ENCODE data around the gene MLYCD. TPM values are rescaled to one million over a fixed set of nuclear protein-coding genes. Genes with fewer than 3 reads are reported as not detected.

Gene MLYCD
- total RNA-seq, 1 donor from 2014 or later, result 50.4 TPM

- no peak overlapping the region for H3K4me3 ChIP-seq
- no peaks in the 10 kb centered on the region for H3K4me1 ChIP-seq
- intact Hi-C loops (cut with micrococcal nuclease), result no loop called here
- H3K27me3 ChIP-seq (ENCODE audit: low read depth), result peaks cover 7% of the 10 kb centered on the region
- H3K27ac ChIP-seq (replicated peaks), result no peak overlapping the region
- no peak for DNase-seq
- H3K36me3 ChIP-seq, result no peaks in the 10 kb centered on the region
- TF ChIP-seq, protein P1, sequence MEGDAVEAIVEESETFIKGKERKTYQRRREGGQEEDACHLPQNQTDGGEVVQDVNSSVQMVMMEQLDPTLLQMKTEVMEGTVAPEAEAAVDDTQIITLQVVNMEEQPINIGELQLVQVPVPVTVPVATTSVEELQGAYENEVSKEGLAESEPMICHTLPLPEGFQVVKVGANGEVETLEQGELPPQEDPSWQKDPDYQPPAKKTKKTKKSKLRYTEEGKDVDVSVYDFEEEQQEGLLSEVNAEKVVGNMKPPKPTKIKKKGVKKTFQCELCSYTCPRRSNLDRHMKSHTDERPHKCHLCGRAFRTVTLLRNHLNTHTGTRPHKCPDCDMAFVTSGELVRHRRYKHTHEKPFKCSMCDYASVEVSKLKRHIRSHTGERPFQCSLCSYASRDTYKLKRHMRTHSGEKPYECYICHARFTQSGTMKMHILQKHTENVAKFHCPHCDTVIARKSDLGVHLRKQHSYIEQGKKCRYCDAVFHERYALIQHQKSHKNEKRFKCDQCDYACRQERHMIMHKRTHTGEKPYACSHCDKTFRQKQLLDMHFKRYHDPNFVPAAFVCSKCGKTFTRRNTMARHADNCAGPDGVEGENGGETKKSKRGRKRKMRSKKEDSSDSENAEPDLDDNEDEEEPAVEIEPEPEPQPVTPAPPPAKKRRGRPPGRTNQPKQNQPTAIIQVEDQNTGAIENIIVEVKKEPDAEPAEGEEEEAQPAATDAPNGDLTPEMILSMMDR (IDR thresholded peaks at IDR 0.05; ENCODE audit: borderline replicate concordance), result no peak
- H3K9me3 ChIP-seq (replicated peaks), result peaks cover 8% of the 10 kb centered on the region
Measured at GRCh38 chr16:83863682-83864081, 35.2 kb upstream of the MLYCD start.

DNA sequence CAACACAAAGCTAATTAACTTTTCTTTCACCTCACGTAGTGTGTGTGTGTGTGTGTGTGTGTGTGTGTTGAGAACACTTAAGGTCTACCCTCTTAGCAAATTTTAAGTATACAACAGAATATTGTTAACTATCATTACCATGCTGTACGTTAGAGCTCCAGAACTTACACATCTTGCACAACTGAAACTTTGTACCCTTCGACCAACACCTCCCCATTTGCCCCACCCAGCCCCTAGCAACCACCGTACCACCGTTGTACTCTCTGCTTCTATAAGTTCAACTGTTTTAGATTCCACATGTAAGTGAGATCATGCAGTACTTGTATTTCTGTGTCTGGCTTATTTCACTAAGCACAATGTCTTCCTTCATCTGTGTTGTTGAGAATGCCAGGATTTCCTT lies 28.1 kb upstream of the MLYCD start:
- TF ChIP-seq, protein P1 (IDR thresholded peaks at IDR 0.05; ENCODE audit: borderline replicate concordance), result no peak
- Histone ChIP-seq H3K27ac (replicated peaks) (no peak overlapping the region), H3K36me3 (no peaks in the 10 kb centered on the region), H3K4me1 (no peaks in the 10 kb centered on the region), H3K4me3 (no peak overlapping the region), H3K27me3 (ENCODE audit: low read depth) (peaks cover 25% of the 10 kb centered on the region), H3K9me3 (replicated peaks) (peaks cover 8% of the 10 kb centered on the region)
- intact Hi-C loops (cut with micrococcal nuclease), result loop anchor here (10.0 kb wide), 1 partner anchor 46 kb away; no protein-coding TSS in a partner anchor
- DNase-seq, result no peak

DNA sequence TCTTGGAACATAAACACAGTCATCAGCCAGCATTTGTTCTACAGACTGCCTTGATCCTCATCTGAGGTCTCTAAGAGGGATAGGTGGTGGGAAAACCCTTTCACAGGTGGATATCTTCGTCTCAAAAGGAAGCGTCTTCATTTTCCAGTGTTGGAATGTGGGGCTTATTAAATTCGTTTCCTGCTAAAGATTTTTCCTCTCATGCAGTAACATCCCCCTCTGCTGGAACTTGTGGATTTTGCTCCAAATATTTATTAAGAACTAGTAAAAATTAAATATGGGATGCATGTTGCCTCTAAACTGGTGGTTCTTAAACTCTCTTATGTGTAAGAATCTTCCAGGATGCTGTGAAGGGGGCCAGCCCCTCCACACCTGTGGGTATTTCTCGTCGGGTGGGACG lies 20.1 kb upstream of the MLYCD start:
- H3K36me3 ChIP-seq, result no peaks in the 10 kb centered on the region
- no peaks in the 10 kb centered on the region for H3K9me3 ChIP-seq (replicated peaks)
- TF ChIP-seq, protein P1 (IDR thresholded peaks at IDR 0.05; ENCODE audit: borderline replicate concordance), result peak; percentile 58
- no peak overlapping the region for H3K27ac ChIP-seq (replicated peaks)
- peaks cover 35% of the 10 kb centered on the region for H3K27me3 ChIP-seq (ENCODE audit: low read depth)
- intact Hi-C loops (cut with micrococcal nuclease), result loop anchor here (10.0 kb wide), 1 partner anchor 54 kb away; no protein-coding TSS in a partner anchor
- no peak overlapping the region for H3K4me3 ChIP-seq
- DNase-seq, result no peak
- H3K4me1 ChIP-seq, result no peaks in the 10 kb centered on the region

- H3K9me3 ChIP-seq (replicated peaks), result no peaks in the 10 kb centered on the region
Measured at GRCh38 chr16:83882163-83882885, 16.6 kb upstream of the MLYCD start.

DNA sequence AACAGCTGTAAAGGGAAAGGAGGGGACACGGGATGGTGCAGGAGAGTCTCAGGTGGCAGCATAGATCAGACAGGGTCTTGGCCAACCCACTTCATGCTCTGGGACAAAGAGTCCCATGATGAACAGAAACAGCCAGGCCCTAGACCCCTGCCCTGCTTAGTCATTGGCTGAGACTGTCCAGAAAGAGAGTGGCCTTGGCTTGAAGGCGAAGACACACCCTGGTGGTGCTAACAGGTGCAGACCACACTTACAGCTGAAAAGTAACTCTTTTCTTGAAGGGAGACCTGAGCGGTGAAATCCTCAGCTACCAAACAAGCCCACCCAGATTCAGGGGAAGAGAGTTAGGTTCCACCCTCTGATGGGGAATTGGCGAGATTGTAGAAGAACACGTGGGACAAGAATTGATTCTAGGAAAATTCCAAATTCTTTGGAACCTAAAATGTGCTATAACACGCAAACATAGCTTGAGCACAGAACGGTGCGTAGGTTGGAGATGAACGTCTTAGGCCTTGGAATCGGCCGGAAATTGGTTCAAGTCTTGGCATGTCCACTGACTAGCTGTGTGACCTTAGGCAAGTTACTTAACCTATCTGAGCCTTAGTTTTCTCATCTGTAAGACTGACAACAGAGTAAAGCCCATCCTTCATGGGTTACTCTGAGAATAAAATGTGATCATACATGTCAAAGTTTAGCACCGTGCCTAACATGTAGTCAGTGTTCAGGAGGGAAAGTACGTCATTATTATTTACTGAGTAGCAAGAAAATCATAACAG lies 12.5 kb upstream of the MLYCD start:
- intact Hi-C loops (cut with micrococcal nuclease), result no loop called here
- no peaks in the 10 kb centered on the region for H3K36me3 ChIP-seq
- H3K4me1 ChIP-seq, result peaks cover 6% of the 10 kb centered on the region
- H3K27me3 ChIP-seq (ENCODE audit: low read depth), result no peaks in the 10 kb centered on the region
- H3K27ac ChIP-seq (replicated peaks), result no peak overlapping the region
- peaks cover 11% of the 10 kb centered on the region for H3K9me3 ChIP-seq (replicated peaks)
- no peak for DNase-seq
- H3K4me3 ChIP-seq, result no peak overlapping the region
- TF ChIP-seq, protein P1 (IDR thresholded peaks at IDR 0.05; ENCODE audit: borderline replicate concordance), result no peak

More at GRCh38 chr16:83882163-83882885, 16.6 kb upstream of the MLYCD start:
- Histone ChIP-seq H3K36me3 (no peaks in the 10 kb centered on the region), H3K4me1 (no peaks in the 10 kb centered on the region), H3K27me3 (ENCODE audit: low read depth) (peaks cover 19% of the 10 kb centered on the region), H3K4me3 (no peak overlapping the region), H3K27ac (replicated peaks) (peak overlapping the region; percentile 40)
- intact Hi-C loops (cut with micrococcal nuclease), result no loop called here
- TF ChIP-seq, protein P1 (IDR thresholded peaks at IDR 0.05; ENCODE audit: borderline replicate concordance), result no peak
- no peak for DNase-seq
